Fibroblast of lung (primary cell): Measurements from ENCODE around the gene RHBG.

Experiments
- EZH2 ChIP-seq: IDR thresholded peaks from 2 replicates; pipeline ENCODE4 v1.5.1; 2012; ENCODE audit warnings: low read length, control low read depth, mild to moderate bottlenecking; ENCODE audit errors: missing control alignments
- TF ChIP-seq, protein P1 (sequence below), 2 donors: IDR thresholded peaks in 1 of 2; conservative IDR thresholded peaks in 1 of 2; 1 replicate in 1 of 2; 2 replicates in 1 of 2; pipeline ENCODE4 v1.5.1; 2011 to 2012; ENCODE audit warnings: low read length in 2 of 2, control low read depth in 1 of 2, inconsistent platforms in 1 of 2, low read depth in 1 of 2, mild to moderate bottlenecking in 1 of 2

DNA sequence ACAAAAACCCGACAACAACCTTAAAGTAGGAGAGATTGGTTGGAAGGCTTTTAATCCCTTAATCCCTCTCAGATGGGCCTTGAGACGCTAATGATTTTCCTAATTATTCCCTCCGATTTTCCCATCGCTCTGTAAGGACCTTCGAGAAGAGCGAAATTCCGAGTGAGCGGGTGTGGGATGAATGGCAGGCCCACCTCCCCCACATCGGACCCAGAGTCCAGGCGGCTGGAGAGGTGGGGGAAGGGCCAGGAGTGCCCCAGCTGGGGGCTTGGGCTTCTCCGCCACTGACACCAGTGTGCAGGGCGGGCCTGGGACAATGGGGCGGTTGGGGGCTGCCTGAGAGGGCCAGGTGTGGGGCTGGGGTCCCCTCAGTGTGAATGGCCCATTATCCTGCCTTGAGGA lies 23.4 kb downstream of the RHBG start:
- TF ChIP-seq, protein P1, sequence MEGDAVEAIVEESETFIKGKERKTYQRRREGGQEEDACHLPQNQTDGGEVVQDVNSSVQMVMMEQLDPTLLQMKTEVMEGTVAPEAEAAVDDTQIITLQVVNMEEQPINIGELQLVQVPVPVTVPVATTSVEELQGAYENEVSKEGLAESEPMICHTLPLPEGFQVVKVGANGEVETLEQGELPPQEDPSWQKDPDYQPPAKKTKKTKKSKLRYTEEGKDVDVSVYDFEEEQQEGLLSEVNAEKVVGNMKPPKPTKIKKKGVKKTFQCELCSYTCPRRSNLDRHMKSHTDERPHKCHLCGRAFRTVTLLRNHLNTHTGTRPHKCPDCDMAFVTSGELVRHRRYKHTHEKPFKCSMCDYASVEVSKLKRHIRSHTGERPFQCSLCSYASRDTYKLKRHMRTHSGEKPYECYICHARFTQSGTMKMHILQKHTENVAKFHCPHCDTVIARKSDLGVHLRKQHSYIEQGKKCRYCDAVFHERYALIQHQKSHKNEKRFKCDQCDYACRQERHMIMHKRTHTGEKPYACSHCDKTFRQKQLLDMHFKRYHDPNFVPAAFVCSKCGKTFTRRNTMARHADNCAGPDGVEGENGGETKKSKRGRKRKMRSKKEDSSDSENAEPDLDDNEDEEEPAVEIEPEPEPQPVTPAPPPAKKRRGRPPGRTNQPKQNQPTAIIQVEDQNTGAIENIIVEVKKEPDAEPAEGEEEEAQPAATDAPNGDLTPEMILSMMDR (conservative IDR thresholded peaks at IDR 0.05 in 1 of 2, IDR thresholded peaks at IDR 0.05 in 1 of 2; ENCODE audit: low read depth in 1 of 2, low read length in 2 of 2): no peak
- TF ChIP-seq EZH2: no peak
